GM12878 (cell line): ENCODE measurements around the gene TLE7. TPM values are rescaled to one million over a fixed set of nuclear protein-coding genes. Genes with fewer than 3 reads are reported as not detected.

Source experiments
- ATAC-seq: fragments of 200-7000 bp; cut with Tn5 transposase; 3 replicates; pipeline ENCODE4 v1.9.1; 2020; ENCODE audit warnings: mild to moderate bottlenecking, moderate library complexity
- BruUV-seq: library from RNA; stranded (reverse); fragments of 400-500 nt; replicated peaks from 2 replicates; lab custom pipeline; 2021; lab: Mats Ljungman, UMichigan
- CTCF ChIA-PET: fragments of 300-600 bp; sonication (Branson Sonifier 250); formaldehyde crosslinking; extraction: SDS; loops from one replicate; lab custom pipeline; 2021; ENCODE audit warnings: inconsistent platforms; lab: Yijun Ruan, JAX
- POLR2A ChIA-PET: fragments of 350-600 bp; formaldehyde crosslinking; extraction: SDS; loops from one replicate; lab custom pipeline; 2021; ENCODE audit warnings: inconsistent platforms; lab: Charles Lee
- RAD21 ChIA-PET: fragments of 300-600 bp; sonication (Branson Sonifier 250); formaldehyde crosslinking; loops from one replicate; lab custom pipeline; 2023; ENCODE audit warnings: antibody characterized with exemption; ENCODE audit not compliant: unreplicated experiment; lab: Charles Lee
- SMC1A ChIA-PET: fragments of 300-600 bp; sonication (Branson Sonifier 250); formaldehyde crosslinking; loops from one replicate; lab custom pipeline; 2023; ENCODE audit not compliant: unreplicated experiment, uncharacterized antibody; lab: Charles Lee
- DNase-seq: peaks from one replicate; pipeline ENCODE4 v3.0.0-alpha.2; 2011; ENCODE audit warnings: low read depth, low spot score
- FAIRE-seq: peaks from 3 replicates; lab custom pipeline; 2011; peaks lifted over from hg19 to GRCh38; lab: Jason Lieb, UNC
- H2AFZ ChIP-seq: 2 replicates; pipeline ENCODE4 v1.6.0; 2011; ENCODE audit warnings: low read depth, low read length, control low read depth; ENCODE audit not compliant: control insufficient read depth
- H3K27ac ChIP-seq: 2 replicates; pipeline ENCODE4 v1.5.1; 2011; ENCODE audit warnings: control low read depth; ENCODE audit not compliant: control insufficient read depth, insufficient read depth
- H3K27me3 ChIP-seq, 2 experiments: replicated peaks in 1 of 2; 2 replicates each; pipeline versions ENCODE4 v1.6.0 to v1.6.1; 2011; ENCODE audit warnings: low read length in 1 of 2; ENCODE audit not compliant: control insufficient read depth in 2 of 2, insufficient read depth in 2 of 2
- H3K36me3 ChIP-seq, 2 experiments: 2 replicates each; pipeline ENCODE4 v1.5.1; 2011; ENCODE audit warnings: low read length in 1 of 2; ENCODE audit not compliant: control insufficient read depth in 2 of 2, insufficient read depth in 2 of 2
- H3K4me1 ChIP-seq: 2 replicates; pipeline ENCODE4 v1.6.1; 2011; ENCODE audit warnings: mild to moderate bottlenecking, low read length, moderate library complexity, mixed read lengths; ENCODE audit not compliant: control insufficient read depth, insufficient read depth
- H3K4me2 ChIP-seq: 2 replicates; pipeline ENCODE4 v1.6.0; 2011; ENCODE audit warnings: control low read depth; ENCODE audit not compliant: control insufficient read depth, insufficient read depth
- H3K4me3 ChIP-seq: fragments of 200-600 bp; sonication (generic); 2 replicates; pipeline ENCODE4 v1.5.1; 2016
- H3K79me2 ChIP-seq: 2 replicates; pipeline ENCODE4 v1.6.0; 2011; ENCODE audit warnings: low read length; ENCODE audit not compliant: control insufficient read depth, insufficient read depth
- H3K9ac ChIP-seq: 2 replicates; pipeline ENCODE4 v1.8.0; 2011; ENCODE audit warnings: low read length, control low read depth, mixed read lengths; ENCODE audit not compliant: control insufficient read depth, insufficient read depth
- H3K9me3 ChIP-seq: replicated peaks from 3 replicates; pipeline ENCODE4 v1.5.1; 2011; ENCODE audit warnings: mild to moderate bottlenecking, low read length; ENCODE audit not compliant: control insufficient read depth, insufficient read depth
- H4K20me1 ChIP-seq: 2 replicates; pipeline ENCODE4 v1.6.0; 2011; ENCODE audit not compliant: control insufficient read depth, insufficient read depth
- GATAD2B ChIP-seq: fragments of 450-650 bp; conservative IDR thresholded peaks from 2 replicates; pipeline ENCODE4 v1.6.1; 2017; ENCODE audit warnings: low read depth, mild to moderate bottlenecking, moderate library complexity
- RAD21 ChIP-seq: IDR thresholded peaks from 2 replicates; pipeline ENCODE4 v1.6.1; 2011; ENCODE audit warnings: mild to moderate bottlenecking, low read depth, low read length, moderate library complexity; ENCODE audit not compliant: insufficient read depth
- SMC3 ChIP-seq: IDR thresholded peaks from 2 replicates; pipeline ENCODE4 v1.6.1; 2011; ENCODE audit warnings: low read length, improper control_type of control experiment, borderline replicate concordance
- WGBS: methylation state at CpG from one replicate; pipeline ENCODE4 v1.1.6; 2016; ENCODE audit warnings: low lambda C conversion rate; ENCODE audit not compliant: insufficient replicate concordance, insufficient coverage; ENCODE audit errors: missing lambda C conversion rate; 5-methylcytosine and 5-hydroxymethylcytosine counted together
- in situ Hi-C: fragments of 300-500 bp; cut with MboI; formaldehyde crosslinking; loops from 9 replicates; pipeline ENCODE4 v1.14.3; 2018; ENCODE audit warnings: mixed read lengths
- intact Hi-C: fragments of 100-400 bp; cut with micrococcal nuclease; formaldehyde crosslinking; loops from one replicate; pipeline ENCODE4 v1.14.2; 2022; ENCODE audit not compliant: unreplicated experiment
- polyA plus RNA-seq, 11 experiments: library from polyadenylated mRNA; depleted of rRNA in 4 of 11; unstranded in 6 of 11; stranded (reverse) in 5 of 11; fragments of >200 nt; fragmentation: Nextera tagmentation in 4 of 11; fragmentation: Illumina TruSeq in 1 of 11; extraction: Ambion mirVana in 4 of 11; extraction: Trizol in 1 of 11; gene quantifications; 1 replicate in 1 of 11; 2 replicates in 10 of 11; pipeline versions ENCODE4 v1.2.1 to v1.2.3, GENCODE V29; 2011 to 2016; ENCODE audit warnings: inconsistent platforms in 2 of 11, missing spikeins in 2 of 11, low read depth in 1 of 11
- total RNA-seq, 4 experiments: library from RNA; depleted of rRNA in 3 of 4; stranded (reverse); fragments of >200 nt in 3 of 4; fragmentation: Illumina TruSeq in 1 of 4; extraction: Trizol in 1 of 4; gene quantifications; 2 replicates each; pipeline versions ENCODE4 v1.2.1 to v1.2.3, GENCODE V29; 2013 to 2021
- TF ChIP-seq, protein P1 (sequence below), 3 experiments: IDR thresholded peaks in 2 of 3; conservative IDR thresholded peaks in 1 of 3; 2 replicates each; pipeline ENCODE4 v1.5.1; 2011; ENCODE audit warnings: low read depth in 3 of 3, low read length in 3 of 3, mild to moderate bottlenecking in 3 of 3, control low read depth in 2 of 3, moderate library complexity in 2 of 3, inconsistent platforms in 1 of 3, mixed read lengths in 1 of 3; ENCODE audit not compliant: control insufficient read depth in 2 of 3, insufficient read depth in 1 of 3; ENCODE audit errors: extremely low read depth in 1 of 3

Gene TLE7
- total and polyA plus RNA-seq, 10 of the 15 experiments (the other 5 are each of a cell fraction or from before 2014, with no cell fraction given), result not detected

DNA sequence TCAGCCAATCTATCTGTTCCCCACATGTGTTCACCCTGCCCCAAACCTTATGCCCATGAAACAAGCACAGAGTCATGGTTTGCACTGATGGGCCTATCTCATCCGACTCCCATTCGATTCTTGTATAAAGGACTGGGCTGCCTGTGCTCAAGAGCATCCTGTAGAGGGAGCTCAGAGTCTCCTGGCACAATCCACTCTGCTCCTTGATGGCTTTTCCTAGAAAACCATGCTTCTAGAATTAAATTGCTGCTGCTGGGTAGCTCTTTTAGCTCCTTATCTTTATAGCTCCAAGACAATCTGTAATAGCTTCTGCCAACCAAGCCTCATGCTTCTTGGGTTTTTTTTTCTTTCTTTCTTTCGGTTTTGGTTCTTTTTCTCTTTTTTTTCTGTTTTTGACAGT is 37.6 kb upstream of the TLE7 start:
- in situ Hi-C loops, result no loop called here
- POLR2A ChIA-PET, result no interaction called here
- ATAC-seq, result 0 out of 3 replicates have a peak, but pooled peaks have one; percentile 17
- TF ChIP-seq RAD21 (peak; percentile 24; the same call in 1 of the 2 replicates), GATAD2B (no peak), SMC3 (peak; percentile 11; the same call in 1 of the 2 replicates)
- TF ChIP-seq, protein P1, sequence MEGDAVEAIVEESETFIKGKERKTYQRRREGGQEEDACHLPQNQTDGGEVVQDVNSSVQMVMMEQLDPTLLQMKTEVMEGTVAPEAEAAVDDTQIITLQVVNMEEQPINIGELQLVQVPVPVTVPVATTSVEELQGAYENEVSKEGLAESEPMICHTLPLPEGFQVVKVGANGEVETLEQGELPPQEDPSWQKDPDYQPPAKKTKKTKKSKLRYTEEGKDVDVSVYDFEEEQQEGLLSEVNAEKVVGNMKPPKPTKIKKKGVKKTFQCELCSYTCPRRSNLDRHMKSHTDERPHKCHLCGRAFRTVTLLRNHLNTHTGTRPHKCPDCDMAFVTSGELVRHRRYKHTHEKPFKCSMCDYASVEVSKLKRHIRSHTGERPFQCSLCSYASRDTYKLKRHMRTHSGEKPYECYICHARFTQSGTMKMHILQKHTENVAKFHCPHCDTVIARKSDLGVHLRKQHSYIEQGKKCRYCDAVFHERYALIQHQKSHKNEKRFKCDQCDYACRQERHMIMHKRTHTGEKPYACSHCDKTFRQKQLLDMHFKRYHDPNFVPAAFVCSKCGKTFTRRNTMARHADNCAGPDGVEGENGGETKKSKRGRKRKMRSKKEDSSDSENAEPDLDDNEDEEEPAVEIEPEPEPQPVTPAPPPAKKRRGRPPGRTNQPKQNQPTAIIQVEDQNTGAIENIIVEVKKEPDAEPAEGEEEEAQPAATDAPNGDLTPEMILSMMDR (IDR thresholded peaks at IDR 0.05 in 2 of 3, conservative IDR thresholded peaks at IDR 0.05 in 1 of 3; ENCODE audit: control insufficient read depth in 2 of 3, extremely low read depth in 1 of 3, insufficient read depth in 1 of 3, low read depth in 3 of 3, low read length in 3 of 3), result peak; percentile 40 to 45 (median 44); a peak in 5 of 6 replicates
- TF ChIP-seq, all 136 proteins: peak for 3
- intact Hi-C loops, result no loop called here
- Histone ChIP-seq H3K79me2 (peaks cover 1% of the 10 kb centered on the region; the same call in 1 of the 2 replicates), H3K4me1 (peaks cover 3% of the 10 kb centered on the region), H3K27me3 (no peaks in the 10 kb centered on the region), H3K9ac (no peak overlapping the region), H4K20me1 (no peaks in the 10 kb centered on the region), H3K36me3 (no peaks in the 10 kb centered on the region), H2AFZ (no peak overlapping the region), H3K4me2 (no peak overlapping the region), H3K27ac (no peak overlapping the region), H3K9me3 (no peaks in the 10 kb centered on the region), H3K4me3 (no peak overlapping the region)
- SMC1A ChIA-PET, result interaction anchor here (0.9 to 1.0 kb wide), 2 partner anchors 20 to 131 kb away, joined by 4 to 5 read pairs; no protein-coding TSS in a partner anchor
- BruUV-seq, result no TSS peak
- RAD21 ChIA-PET, result interaction anchor here (1.0 to 1.1 kb wide), 2 partner anchors 20 to 131 kb away, joined by 3 to 4 read pairs; no protein-coding TSS in a partner anchor
- 84% methylated on average over 3 of the region's 3 CpGs for WGBS
- CTCF ChIA-PET, result interaction anchor here (1.0 to 1.1 kb wide), 3 partner anchors 19 to 56 kb away, joined by 4 to 8 read pairs (median 5); no protein-coding TSS in a partner anchor
- DNase-seq, result no peak
- no peak for FAIRE-seq
